ENCODE results near the gene INTS6L. TPM values are rescaled to one million over a fixed set of nuclear protein-coding genes. Genes with fewer than 3 reads are reported as not detected.
"Not testable (repeated sequence)": the region's sequence is repeated elsewhere in the genome, so short reads cannot be mapped to it uniquely, and the experiment has no call there.

The INTS6L gene
- total RNA-seq, 4 donors from 2014 or later, result 14.4 to 26.1 (median 22.6) TPM

DNA sequence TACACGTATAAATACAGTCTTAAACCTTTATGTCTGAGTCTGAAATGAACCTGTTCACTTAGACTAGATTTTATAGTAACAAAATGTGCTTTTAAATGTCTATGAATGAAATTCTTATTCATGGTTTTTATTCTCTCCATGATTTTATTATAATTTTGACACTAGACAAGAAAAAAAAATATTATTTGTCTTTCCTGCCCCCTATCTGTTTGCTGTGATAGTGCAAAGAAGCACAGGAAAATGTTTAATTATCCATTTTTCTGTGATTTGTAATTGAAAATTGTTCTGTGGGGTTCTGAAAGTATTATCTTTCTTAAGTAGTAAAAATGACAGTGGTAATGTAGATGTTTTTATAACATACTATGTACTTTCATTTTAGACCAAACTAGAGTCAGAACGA lies 52.0 kb downstream of the INTS6L start:
- Histone ChIP-seq H3K4me1 (no peaks in the 10 kb centered on the region), H3K27ac (no peak overlapping the region), H3K9me3 (no peaks in the 10 kb centered on the region), H3K4me3 (no peak overlapping the region), H3K27me3 (no peaks in the 10 kb centered on the region), H3K36me3 (no peaks in the 10 kb centered on the region)
- intact Hi-C loops (cut with DNase I; ENCODE audit: low total_unique reads), result no loop called here
- no peak for DNase-seq
- no peak for TF ChIP-seq POLR2A (IDR thresholded peaks at IDR 0.05)
- TF ChIP-seq, protein P1, sequence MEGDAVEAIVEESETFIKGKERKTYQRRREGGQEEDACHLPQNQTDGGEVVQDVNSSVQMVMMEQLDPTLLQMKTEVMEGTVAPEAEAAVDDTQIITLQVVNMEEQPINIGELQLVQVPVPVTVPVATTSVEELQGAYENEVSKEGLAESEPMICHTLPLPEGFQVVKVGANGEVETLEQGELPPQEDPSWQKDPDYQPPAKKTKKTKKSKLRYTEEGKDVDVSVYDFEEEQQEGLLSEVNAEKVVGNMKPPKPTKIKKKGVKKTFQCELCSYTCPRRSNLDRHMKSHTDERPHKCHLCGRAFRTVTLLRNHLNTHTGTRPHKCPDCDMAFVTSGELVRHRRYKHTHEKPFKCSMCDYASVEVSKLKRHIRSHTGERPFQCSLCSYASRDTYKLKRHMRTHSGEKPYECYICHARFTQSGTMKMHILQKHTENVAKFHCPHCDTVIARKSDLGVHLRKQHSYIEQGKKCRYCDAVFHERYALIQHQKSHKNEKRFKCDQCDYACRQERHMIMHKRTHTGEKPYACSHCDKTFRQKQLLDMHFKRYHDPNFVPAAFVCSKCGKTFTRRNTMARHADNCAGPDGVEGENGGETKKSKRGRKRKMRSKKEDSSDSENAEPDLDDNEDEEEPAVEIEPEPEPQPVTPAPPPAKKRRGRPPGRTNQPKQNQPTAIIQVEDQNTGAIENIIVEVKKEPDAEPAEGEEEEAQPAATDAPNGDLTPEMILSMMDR (IDR thresholded peaks at IDR 0.05), result peak; percentile 15 to 28 (median 18)

DNA sequence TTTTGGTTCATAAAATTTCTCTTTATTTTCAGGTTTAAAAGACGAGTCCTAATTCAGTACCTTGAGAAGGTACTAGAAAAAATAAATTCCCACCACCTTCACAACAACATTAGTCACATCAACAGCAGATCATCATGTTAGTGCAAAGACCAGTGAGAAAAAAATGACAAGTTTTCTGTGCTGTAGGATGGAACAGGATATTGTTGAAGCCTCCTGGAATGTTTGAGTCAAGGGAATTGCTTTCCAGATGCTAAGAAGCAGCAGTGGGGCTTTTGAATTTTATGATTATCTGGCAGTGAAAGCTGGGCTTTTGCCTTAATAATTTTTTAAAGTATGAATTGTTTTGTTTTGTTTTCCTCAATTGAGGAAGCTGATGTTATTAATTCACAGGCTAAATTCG lies 61.0 kb downstream of the INTS6L start:
- Histone ChIP-seq H3K27me3 (no peaks in the 10 kb centered on the region), H3K9me3 (no peaks in the 10 kb centered on the region), H3K4me1 (no peaks in the 10 kb centered on the region), H3K4me3 (no peak overlapping the region), H3K27ac (no peak overlapping the region), H3K36me3 (no peaks in the 10 kb centered on the region)
- TF ChIP-seq POLR2A (IDR thresholded peaks at IDR 0.05), result no peak
- TF ChIP-seq, protein P1 (IDR thresholded peaks at IDR 0.05), result no peak
- DNase-seq, result no peak
- intact Hi-C loops (cut with DNase I; ENCODE audit: low total_unique reads), result no loop called here

DNA sequence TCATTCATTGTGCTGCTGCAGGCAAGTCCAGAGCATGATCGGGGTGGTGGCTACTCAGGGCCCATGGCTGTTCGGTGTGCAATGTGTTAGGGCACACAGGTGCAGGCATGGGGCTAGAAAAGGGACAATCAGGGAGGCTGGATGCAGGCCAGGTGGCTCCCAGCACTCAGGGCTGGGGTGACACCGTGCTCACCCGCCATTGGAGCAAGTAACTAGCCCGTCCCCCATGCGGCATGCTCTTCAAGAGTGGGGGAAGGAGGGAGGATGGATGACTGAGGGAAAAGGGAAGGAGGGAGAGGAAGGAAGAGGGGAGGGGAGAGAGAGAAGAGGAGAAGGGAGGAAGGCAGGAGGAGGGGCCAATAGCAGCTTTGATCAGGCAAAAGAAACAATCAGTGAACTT lies 64.7 kb downstream of the INTS6L start:
- no peak overlapping the region for H3K27ac ChIP-seq
- DNase-seq, result no peak
- intact Hi-C loops (cut with DNase I; ENCODE audit: low total_unique reads), result no loop called here
- no peak overlapping the region for H3K4me3 ChIP-seq
- TF ChIP-seq, protein P1 (IDR thresholded peaks at IDR 0.05), result no peak
- no peak for TF ChIP-seq POLR2A (IDR thresholded peaks at IDR 0.05)
- no peaks in the 10 kb centered on the region for H3K36me3 ChIP-seq
- H3K9me3 ChIP-seq, result no peaks in the 10 kb centered on the region
- H3K27me3 ChIP-seq, result no peaks in the 10 kb centered on the region
- no peaks in the 10 kb centered on the region for H3K4me1 ChIP-seq

DNA sequence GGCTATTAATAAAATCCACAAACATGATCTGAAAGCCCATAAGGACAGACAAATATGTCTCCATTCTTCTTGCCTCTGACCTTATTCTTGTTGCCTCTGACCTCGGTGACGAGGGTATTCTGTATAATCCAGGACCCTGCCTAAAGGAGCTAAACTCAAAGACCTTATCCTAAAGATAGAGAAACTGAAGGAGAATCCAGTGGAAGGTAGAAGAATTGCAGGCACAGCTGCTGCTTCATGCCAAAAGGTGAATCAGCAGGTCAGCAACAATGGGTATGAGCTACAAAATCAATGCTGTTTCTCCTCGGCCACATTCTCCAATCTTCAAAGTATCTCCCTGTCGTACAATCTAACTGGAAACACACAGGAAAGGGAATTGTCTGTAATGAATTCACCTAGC lies 71.4 kb downstream of the INTS6L start:
- Histone ChIP-seq H3K9me3 (no peaks in the 10 kb centered on the region), H3K36me3 (no peaks in the 10 kb centered on the region), H3K27me3 (no peaks in the 10 kb centered on the region), H3K4me1 (no peaks in the 10 kb centered on the region), H3K4me3 (no peak overlapping the region), H3K27ac (no peak overlapping the region)
- intact Hi-C loops (cut with DNase I; ENCODE audit: low total_unique reads), result no loop called here
- DNase-seq, result no peak
- TF ChIP-seq POLR2A (IDR thresholded peaks at IDR 0.05), result no peak
- TF ChIP-seq, protein P1 (IDR thresholded peaks at IDR 0.05), result no peak

DNA sequence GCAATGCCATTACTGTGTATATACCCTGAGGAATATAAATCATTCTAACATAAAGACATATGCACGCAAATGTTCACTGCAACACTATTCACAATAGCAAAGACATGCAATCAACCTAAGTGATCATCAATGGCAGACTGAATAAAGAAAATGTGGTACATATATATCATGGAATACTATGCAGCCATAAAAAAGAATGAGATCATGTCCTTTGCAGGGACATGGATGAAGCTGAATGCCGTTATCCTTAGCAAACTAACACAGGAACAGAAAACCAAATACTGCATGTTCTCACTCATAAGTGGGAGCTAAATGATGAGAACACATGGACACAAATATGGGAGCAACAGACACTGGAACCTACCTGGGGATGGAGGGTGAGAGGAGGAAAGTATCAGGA lies 73.6 kb downstream of the INTS6L start:
- H3K27ac ChIP-seq; H3K4me3 ChIP-seq; H3K27me3 ChIP-seq; H3K9me3 ChIP-seq; H3K4me1 ChIP-seq; DNase-seq; H3K36me3 ChIP-seq; intact Hi-C loops (cut with DNase I; ENCODE audit: low total_unique reads): not testable (repeated sequence)

DNA sequence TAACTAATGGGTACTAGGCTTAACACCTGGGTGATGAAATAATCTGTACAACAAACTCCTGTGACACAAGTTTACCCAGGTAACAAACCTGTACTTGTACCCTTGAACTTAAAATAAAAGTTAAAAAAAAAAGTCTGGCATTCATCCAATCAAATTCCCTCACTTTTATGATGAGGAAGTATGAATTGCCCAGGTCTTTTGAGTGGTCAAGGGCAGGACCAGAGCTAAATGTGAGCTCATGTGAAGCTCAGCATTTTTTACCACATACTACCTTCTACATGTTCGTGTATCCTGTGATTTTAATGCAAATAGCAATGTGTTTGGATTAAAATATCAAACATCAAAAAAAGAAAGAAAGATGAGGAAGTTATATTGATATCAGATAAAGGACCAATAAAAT lies 74.0 kb downstream of the INTS6L start:
- H3K4me3 ChIP-seq; intact Hi-C loops (cut with DNase I; ENCODE audit: low total_unique reads); H3K27me3 ChIP-seq; DNase-seq; H3K36me3 ChIP-seq; H3K4me1 ChIP-seq; H3K27ac ChIP-seq; H3K9me3 ChIP-seq: not testable (repeated sequence)

All from uterus (tissue), 4 donors.